HepG2 (cell line): ENCODE measurements around the gene MRFAP1L1. TPM values are rescaled to one million over a fixed set of nuclear protein-coding genes. Genes with fewer than 3 reads are reported as not detected.

Source experiments
- CBX5 ChIP-seq: sonication (generic); formaldehyde crosslinking; IDR thresholded peaks from 2 replicates; pipeline ENCODE4 v1.4.0; 2020; ENCODE audit warnings: missing genetic modification reagents, borderline replicate concordance
- FOSL2 ChIP-seq: sonication (generic); formaldehyde crosslinking; IDR thresholded peaks from 2 replicates; pipeline ENCODE4 v1.4.0; 2020; ENCODE audit warnings: missing genetic modification reagents
- IKZF1 ChIP-seq: fragments of 450-650 bp; IDR thresholded peaks from 2 replicates; pipeline ENCODE4 v1.7.1; 2016
- KDM3A ChIP-seq: IDR thresholded peaks from 2 replicates; pipeline ENCODE4 v1.6.1; 2018; ENCODE audit warnings: low read depth, missing compliant biosample characterization
- KLF16 ChIP-seq, 2 experiments: sonication (generic) in 1 of 2; formaldehyde crosslinking in 1 of 2; IDR thresholded peaks; 2 replicates each; pipeline versions ENCODE4 v1.6.1 to v1.8.0; 2016 to 2023; ENCODE audit warnings: missing genetic modification reagents in 2 of 2, missing compliant biosample characterization in 1 of 2
- KMT2A ChIP-seq: sonication (generic); formaldehyde crosslinking; IDR thresholded peaks from 2 replicates; pipeline ENCODE4 v1.4.0; 2020; ENCODE audit warnings: missing genetic modification reagents
- MED1 ChIP-seq: sonication (generic); formaldehyde crosslinking; IDR thresholded peaks from 2 replicates; pipeline ENCODE4 v1.4.0; 2020; ENCODE audit warnings: missing genetic modification reagents
- NCOA2 ChIP-seq: sonication (generic); formaldehyde crosslinking; IDR thresholded peaks from 2 replicates; pipeline ENCODE4 v1.8.0; 2022; ENCODE audit warnings: inconsistent platforms
- NR1H2 ChIP-seq: sonication (generic); formaldehyde crosslinking; IDR thresholded peaks from 2 replicates; pipeline ENCODE4 v1.8.1; 2022; ENCODE audit warnings: low read depth, missing genetic modification reagents, borderline replicate concordance
- RFX3 ChIP-seq: IDR thresholded peaks from 2 replicates; pipeline ENCODE4 v1.6.1; 2016; ENCODE audit warnings: missing biosample characterization, missing genetic modification reagents
- SALL1 ChIP-seq: sonication (generic); formaldehyde crosslinking; IDR thresholded peaks from 2 replicates; pipeline ENCODE4 v1.8.0; 2022; ENCODE audit warnings: mild to moderate bottlenecking, missing genetic modification reagents
- ZBTB3 ChIP-seq: sonication (generic); formaldehyde crosslinking; IDR thresholded peaks from 2 replicates; pipeline ENCODE4 v1.4.0; 2020; ENCODE audit warnings: low read depth, mild to moderate bottlenecking, moderate library complexity, missing genetic modification reagents, borderline replicate concordance
- ZFP37 ChIP-seq: sonication (generic); formaldehyde crosslinking; IDR thresholded peaks from 2 replicates; pipeline ENCODE4 v1.4.0; 2020; ENCODE audit warnings: missing genetic modification reagents, borderline replicate concordance
- ZMYM3 ChIP-seq: sonication (generic); formaldehyde crosslinking; IDR thresholded peaks from 2 replicates; pipeline ENCODE4 v1.5.1; 2020; ENCODE audit warnings: mild to moderate bottlenecking, missing genetic modification reagents
- ZNF101 ChIP-seq: sonication (generic); formaldehyde crosslinking; IDR thresholded peaks from 2 replicates; pipeline ENCODE4 v1.4.0; 2020; ENCODE audit warnings: mild to moderate bottlenecking, low read depth, missing genetic modification reagents, borderline replicate concordance
- ZNF143 ChIP-seq: sonication (generic); formaldehyde crosslinking; IDR thresholded peaks from 2 replicates; pipeline ENCODE4 v1.4.0; 2020; ENCODE audit warnings: missing genetic modification reagents
- ZNF205 ChIP-seq: IDR thresholded peaks from 2 replicates; pipeline ENCODE4 v1.6.1; 2018; ENCODE audit warnings: missing biosample characterization, missing genetic modification reagents
- ZNF263 ChIP-seq: sonication (generic); formaldehyde crosslinking; IDR thresholded peaks from 2 replicates; pipeline ENCODE4 v1.4.0; 2020; ENCODE audit warnings: missing genetic modification reagents
- ZNF451 ChIP-seq: sonication (generic); formaldehyde crosslinking; IDR thresholded peaks from 2 replicates; pipeline ENCODE4 v1.5.0; 2020; ENCODE audit warnings: mild to moderate bottlenecking, missing genetic modification reagents
- ZNF605 ChIP-seq: sonication (generic); formaldehyde crosslinking; IDR thresholded peaks from 2 replicates; pipeline ENCODE4 v1.8.0; 2022; ENCODE audit warnings: mild to moderate bottlenecking, missing genetic modification reagents
- polyA plus RNA-seq, 8 experiments: library from polyadenylated mRNA; depleted of rRNA in 3 of 8; stranded (reverse) in 7 of 8; unstranded in 1 of 8; fragments of >200 nt; fragmentation: Illumina TruSeq in 4 of 8; extraction: Trizol in 4 of 8; gene quantifications; 2 replicates each; pipeline versions ENCODE4 v1.2.1 to v1.2.3, GENCODE V29; 2011 to 2016; ENCODE audit warnings: low read depth in 4 of 8, missing spikeins in 1 of 8, mixed read lengths in 1 of 8; ENCODE audit not compliant: insufficient read depth in 1 of 8
- total RNA-seq, 5 experiments: library from RNA; depleted of rRNA; stranded (reverse); fragments of >200 nt; fragmentation: Illumina TruSeq; extraction: Trizol; gene quantifications; 2 replicates each; pipeline ENCODE4 v1.2.3, GENCODE V29; 2016; ENCODE audit warnings: low read depth in 1 of 5
- TF ChIP-seq, protein P1 (sequence below): sonication (generic); formaldehyde crosslinking; IDR thresholded peaks from 2 replicates; pipeline ENCODE4 v1.5.0; 2020; ENCODE audit warnings: missing genetic modification reagents
- TF ChIP-seq, protein P2 (sequence below): sonication (generic); formaldehyde crosslinking; IDR thresholded peaks from 2 replicates; pipeline ENCODE4 v1.4.0; 2020; ENCODE audit warnings: missing genetic modification reagents
- TF ChIP-seq, protein P3 (sequence below): sonication (generic); formaldehyde crosslinking; IDR thresholded peaks from 2 replicates; pipeline ENCODE4 v1.8.1; 2022; ENCODE audit warnings: mild to moderate bottlenecking, missing genetic modification reagents
- TF ChIP-seq, protein P4 (sequence below): fragments of 450-650 bp; IDR thresholded peaks from 2 replicates; pipeline ENCODE4 v1.6.1; 2016
- TF ChIP-seq, protein P5 (sequence below): sonication (generic); formaldehyde crosslinking; IDR thresholded peaks from 2 replicates; pipeline ENCODE4 v1.4.0; 2020; ENCODE audit warnings: missing genetic modification reagents

Gene MRFAP1L1
- total and polyA plus RNA-seq, 2 of the 13 experiments (the other 11 are each of a cell fraction or from before 2014, with no cell fraction given), result 44.8 to 76.6 TPM

DNA sequence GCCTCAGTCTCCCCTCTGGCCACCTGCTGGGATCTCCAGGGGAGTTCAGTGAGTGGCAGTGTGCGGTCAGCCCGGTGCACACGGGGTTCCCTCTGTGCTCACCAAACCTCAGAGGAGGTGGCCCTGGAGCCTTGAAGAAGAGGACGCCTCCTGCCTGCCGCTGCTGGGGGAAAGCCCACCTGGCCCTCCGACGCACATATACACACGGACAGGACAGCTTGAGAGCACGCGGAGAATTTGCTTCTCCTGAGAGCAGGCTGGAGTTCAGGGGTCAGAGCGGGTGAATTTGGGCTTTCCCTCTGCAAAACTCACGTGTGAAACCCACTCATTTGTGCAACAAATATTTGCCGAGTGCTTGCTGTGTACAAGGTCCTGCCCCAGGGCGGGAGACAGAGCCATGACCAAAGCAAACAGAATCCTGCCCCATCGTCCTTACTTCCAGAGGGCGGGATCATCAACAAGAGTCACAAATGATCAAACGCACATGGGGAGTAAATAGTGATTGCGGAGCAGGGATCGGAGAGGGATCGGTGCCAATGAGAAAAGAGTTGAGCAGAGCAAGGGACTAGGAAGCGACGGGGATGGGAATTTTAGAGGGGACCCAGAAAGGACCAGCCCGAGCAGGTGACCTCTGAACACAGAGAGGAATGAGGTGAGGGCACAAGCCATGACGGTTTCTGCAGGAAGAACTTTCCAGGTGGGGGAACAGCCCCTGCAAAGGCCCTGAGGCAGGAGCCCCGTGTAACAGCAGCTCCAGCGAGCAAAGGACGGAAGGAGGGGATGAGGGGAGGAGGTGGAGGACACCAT, 23.9 kb upstream of the MRFAP1L1 start (continued):
- TF ChIP-seq, protein P1, sequence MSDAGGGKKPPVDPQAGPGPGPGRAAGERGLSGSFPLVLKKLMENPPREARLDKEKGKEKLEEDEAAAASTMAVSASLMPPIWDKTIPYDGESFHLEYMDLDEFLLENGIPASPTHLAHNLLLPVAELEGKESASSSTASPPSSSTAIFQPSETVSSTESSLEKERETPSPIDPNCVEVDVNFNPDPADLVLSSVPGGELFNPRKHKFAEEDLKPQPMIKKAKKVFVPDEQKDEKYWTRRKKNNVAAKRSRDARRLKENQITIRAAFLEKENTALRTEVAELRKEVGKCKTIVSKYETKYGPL (CRISPR knock-in tag), result no peak
- peak in 1 of 2 experiments; percentile 74; a peak in 1 of 4 replicates for TF ChIP-seq KLF16 (CRISPR knock-in tag; IDR thresholded peaks at IDR 0.05)
- peak; percentile 77 for TF ChIP-seq FOSL2 (CRISPR knock-in tag)
- peak; percentile 92 for TF ChIP-seq ZNF205
- no peak for TF ChIP-seq ZNF101
- 0 out of 2 replicates have a peak, but pooled peaks have one; percentile 46 for TF ChIP-seq ZFP37 (CRISPR knock-in tag)
- TF ChIP-seq ZNF143 (CRISPR knock-in tag), result no peak; the same call in 1 of the 2 replicates
- peak; percentile 75 for TF ChIP-seq ZNF263 (CRISPR knock-in tag)
- TF ChIP-seq MED1 (CRISPR knock-in tag), result peak; percentile 96
- TF ChIP-seq ZNF605 (CRISPR knock-in tag), result no peak
- TF ChIP-seq IKZF1, result no peak
- no peak for TF ChIP-seq KMT2A (CRISPR knock-in tag)
- peak; percentile 83 for TF ChIP-seq ZNF451 (CRISPR knock-in tag)
- TF ChIP-seq CBX5, result no peak; the same call in 1 of the 2 replicates
- TF ChIP-seq, protein P2, sequence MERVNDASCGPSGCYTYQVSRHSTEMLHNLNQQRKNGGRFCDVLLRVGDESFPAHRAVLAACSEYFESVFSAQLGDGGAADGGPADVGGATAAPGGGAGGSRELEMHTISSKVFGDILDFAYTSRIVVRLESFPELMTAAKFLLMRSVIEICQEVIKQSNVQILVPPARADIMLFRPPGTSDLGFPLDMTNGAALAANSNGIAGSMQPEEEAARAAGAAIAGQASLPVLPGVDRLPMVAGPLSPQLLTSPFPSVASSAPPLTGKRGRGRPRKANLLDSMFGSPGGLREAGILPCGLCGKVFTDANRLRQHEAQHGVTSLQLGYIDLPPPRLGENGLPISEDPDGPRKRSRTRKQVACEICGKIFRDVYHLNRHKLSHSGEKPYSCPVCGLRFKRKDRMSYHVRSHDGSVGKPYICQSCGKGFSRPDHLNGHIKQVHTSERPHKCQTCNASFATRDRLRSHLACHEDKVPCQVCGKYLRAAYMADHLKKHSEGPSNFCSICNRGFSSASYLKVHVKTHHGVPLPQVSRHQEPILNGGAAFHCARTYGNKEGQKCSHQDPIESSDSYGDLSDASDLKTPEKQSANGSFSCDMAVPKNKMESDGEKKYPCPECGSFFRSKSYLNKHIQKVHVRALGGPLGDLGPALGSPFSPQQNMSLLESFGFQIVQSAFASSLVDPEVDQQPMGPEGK (CRISPR knock-in tag), result peak; percentile 72
- TF ChIP-seq NR1H2 (CRISPR knock-in tag), result no peak
- TF ChIP-seq ZBTB3 (CRISPR knock-in tag), result no peak
- peak; percentile 28; the same call in 1 of the 2 replicates for TF ChIP-seq KDM3A
- no peak for TF ChIP-seq RFX3 (CRISPR knock-in tag)
- TF ChIP-seq, protein P3, sequence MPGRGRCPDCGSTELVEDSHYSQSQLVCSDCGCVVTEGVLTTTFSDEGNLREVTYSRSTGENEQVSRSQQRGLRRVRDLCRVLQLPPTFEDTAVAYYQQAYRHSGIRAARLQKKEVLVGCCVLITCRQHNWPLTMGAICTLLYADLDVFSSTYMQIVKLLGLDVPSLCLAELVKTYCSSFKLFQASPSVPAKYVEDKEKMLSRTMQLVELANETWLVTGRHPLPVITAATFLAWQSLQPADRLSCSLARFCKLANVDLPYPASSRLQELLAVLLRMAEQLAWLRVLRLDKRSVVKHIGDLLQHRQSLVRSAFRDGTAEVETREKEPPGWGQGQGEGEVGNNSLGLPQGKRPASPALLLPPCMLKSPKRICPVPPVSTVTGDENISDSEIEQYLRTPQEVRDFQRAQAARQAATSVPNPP (CRISPR knock-in tag), result peak; percentile 77; the same call in 1 of the 2 replicates
- TF ChIP-seq SALL1 (CRISPR knock-in tag), result peak; percentile 98
- TF ChIP-seq, protein P4, sequence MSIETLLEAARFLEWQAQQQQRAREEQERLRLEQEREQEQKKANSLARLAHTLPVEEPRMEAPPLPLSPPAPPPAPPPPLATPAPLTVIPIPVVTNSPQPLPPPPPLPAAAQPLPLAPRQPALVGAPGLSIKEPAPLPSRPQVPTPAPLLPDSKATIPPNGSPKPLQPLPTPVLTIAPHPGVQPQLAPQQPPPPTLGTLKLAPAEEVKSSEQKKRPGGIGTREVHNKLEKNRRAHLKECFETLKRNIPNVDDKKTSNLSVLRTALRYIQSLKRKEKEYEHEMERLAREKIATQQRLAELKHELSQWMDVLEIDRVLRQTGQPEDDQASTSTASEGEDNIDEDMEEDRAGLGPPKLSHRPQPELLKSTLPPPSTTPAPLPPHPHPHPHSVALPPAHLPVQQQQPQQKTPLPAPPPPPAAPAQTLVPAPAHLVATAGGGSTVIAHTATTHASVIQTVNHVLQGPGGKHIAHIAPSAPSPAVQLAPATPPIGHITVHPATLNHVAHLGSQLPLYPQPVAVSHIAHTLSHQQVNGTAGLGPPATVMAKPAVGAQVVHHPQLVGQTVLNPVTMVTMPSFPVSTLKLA, result peak; percentile 72
- peak; percentile 86 for TF ChIP-seq NCOA2
- TF ChIP-seq, protein P5, sequence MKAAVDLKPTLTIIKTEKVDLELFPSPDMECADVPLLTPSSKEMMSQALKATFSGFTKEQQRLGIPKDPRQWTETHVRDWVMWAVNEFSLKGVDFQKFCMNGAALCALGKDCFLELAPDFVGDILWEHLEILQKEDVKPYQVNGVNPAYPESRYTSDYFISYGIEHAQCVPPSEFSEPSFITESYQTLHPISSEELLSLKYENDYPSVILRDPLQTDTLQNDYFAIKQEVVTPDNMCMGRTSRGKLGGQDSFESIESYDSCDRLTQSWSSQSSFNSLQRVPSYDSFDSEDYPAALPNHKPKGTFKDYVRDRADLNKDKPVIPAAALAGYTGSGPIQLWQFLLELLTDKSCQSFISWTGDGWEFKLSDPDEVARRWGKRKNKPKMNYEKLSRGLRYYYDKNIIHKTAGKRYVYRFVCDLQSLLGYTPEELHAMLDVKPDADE (CRISPR knock-in tag), result no peak
- peak; percentile 73; the same call in 1 of the 2 replicates for TF ChIP-seq ZMYM3 (CRISPR knock-in tag)
